HG03175 (cell line): ENCODE data around the gene GLT8D1.
A peak's percentile ranks its signal among the peaks of the same experiment; 100 is the strongest.
"Not testable (repeated sequence)": the region's sequence is repeated elsewhere in the genome, so short reads cannot be mapped to it uniquely, and the experiment has no call there.

Source experiments
- ATAC-seq: cut with Tn5 transposase; IDR thresholded peaks from one replicate; pipeline ENCODE4 v1.9.1; 2021; ENCODE audit warnings: mild to moderate bottlenecking, moderate library complexity; ENCODE audit not compliant: unreplicated experiment

GLT8D1 gene

DNA sequence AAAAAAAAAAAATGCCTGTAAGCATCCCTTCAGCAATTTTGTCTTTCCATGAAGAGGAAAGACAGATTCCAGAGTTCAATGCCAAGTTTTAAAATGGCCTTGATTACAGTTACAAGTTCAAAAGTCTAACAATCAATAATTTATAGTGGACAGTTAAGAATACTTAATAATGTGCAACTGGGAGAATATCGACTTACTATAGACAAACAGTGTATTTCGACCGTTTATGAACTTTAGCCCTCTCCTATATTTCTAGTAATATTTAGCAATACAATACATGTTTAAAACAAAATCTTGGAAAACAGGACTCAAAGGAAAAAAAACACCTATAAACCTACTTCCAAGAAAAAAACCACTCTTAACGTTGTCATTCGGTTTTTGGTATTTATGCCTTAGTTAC is 21.4 kb downstream of the GLT8D1 start:
- no peak for ATAC-seq

DNA sequence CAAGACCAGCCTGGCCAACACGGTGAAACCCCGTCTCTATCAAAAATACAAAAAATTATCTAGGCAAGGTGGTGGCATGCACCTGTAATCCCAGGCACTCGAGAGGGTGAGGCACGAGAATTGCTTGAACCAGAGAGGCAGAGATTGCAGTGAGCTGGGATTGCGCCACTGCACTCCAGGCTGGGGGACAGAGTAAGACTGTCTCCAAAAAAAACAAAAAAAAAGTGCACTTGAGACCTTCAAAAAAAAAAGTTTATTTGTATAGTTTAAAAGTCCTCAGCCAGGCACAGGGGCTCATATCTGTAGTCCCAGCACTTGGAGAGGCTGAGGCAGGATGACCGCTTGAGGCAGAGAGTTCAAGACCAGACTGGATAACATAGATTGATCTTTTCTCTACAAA is 22.0 kb downstream of the GLT8D1 start:
- ATAC-seq, result no peak

DNA sequence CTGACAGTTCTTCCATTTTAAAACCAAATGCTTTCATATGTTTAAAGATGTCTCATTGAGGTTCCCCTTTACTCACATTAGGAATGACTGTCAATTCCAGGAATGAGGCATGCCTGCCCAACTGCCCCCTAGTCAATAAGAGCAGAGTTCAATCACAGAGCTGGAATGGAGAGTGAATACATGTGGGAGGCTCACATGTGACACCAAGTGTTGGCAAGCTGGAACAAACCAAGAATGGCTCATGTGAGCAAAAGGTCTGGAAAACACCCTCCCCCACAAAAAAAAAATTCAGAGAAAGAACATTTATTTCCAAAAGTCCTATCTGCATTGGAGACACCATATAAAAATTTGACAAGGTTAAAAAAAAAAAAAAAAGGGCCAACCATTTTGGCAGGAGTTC is 23.6 kb downstream of the GLT8D1 start:
- ATAC-seq, result no peak

DNA sequence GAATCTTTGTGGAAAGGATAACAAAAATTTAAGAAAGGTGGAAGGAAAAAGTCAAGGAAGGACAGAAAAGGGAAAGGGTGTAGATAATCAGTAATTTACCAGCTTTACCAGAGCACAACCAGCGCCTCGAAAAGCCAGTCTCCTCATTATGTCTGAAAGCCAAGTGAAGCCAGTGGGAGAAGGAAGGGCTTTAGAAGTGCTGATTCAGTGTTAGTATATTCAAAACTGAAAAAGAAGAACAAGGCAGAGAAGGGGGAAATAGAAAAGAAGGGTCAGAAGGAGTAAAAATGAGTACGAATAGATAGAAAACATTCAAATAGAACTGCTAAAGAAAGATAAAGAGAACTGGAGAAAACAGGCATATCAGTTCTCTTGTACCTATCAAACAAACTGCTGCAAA is 24.0 kb downstream of the GLT8D1 start:
- no peak for ATAC-seq

DNA sequence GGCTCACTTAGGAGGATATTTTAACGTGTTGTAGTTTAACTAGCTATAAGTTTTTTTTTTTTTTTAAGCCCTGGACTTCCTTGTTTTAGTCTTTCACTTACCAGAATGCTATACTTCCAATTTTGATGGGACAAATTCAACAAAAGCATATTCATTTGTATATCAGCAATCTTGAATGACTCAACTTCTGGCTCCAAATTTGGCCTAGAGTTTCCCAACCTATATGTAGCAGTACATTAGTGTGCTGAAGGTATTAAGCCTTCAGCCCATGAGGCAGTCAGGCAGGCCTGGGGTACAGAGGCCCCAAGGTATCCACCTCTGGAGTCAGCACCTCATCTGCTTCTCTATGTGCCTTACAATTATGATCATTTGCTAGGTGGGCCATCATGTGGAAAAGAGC is 25.8 kb downstream of the GLT8D1 start:
- no peak for ATAC-seq

DNA sequence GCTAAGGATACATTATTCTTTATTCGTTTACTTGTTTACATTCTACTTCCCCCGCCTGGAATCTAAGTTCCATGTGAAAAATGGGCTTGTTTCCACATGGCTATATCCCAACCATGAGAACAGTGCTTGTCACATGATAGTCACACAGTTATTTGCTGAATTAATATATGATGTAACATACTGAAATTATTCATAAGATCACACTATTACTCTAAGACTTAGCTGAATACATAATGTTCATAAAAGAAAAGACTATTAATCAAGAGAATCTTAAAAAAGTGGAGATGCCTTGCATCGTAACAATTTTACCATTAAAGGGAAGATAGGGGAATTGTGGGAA is 26.4 kb downstream of the GLT8D1 start:
- ATAC-seq, result no peak

DNA sequence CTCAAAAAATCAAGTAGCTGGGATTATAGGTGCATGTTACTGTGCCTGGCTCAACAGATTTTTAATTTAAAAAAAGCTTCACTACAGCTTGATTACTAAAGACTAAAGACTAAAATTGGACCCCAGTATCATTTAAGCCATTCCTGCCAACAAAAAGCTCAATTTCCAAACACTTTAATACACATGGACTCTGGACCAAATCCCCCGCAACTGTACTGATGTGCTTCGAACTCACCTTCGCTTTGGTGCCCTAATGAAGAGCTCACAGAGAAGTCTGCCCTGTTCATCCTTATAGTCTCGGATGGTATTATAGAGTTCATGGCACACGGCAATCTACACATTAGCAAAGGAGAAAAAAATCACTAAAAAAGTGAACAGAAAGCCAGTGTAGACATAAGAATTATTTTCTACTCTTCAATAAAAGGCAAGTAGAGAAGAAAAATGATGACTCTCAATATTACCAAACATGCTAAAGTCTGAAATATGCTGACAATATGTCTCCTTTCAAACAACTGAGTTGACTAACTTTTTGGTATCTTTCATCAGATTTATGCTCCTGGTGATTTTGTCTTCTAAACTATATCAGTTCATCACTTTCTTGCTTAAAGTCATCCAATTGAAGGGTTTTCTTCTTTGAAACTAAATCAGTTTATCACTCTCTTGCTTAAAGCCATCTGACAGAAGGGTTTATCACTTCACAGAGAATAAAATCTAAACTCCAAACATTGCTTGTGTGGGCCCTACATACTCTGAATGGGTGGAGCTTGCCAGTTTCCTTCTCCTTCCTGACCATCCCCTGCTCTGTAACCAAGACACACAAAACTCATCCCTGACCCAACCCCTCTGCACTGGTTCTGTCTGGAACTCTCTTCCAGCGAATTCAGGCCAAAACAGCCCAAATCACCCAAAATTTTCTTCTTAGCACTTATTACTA is 27.1 kb downstream of the GLT8D1 start:
- no peak for ATAC-seq

DNA sequence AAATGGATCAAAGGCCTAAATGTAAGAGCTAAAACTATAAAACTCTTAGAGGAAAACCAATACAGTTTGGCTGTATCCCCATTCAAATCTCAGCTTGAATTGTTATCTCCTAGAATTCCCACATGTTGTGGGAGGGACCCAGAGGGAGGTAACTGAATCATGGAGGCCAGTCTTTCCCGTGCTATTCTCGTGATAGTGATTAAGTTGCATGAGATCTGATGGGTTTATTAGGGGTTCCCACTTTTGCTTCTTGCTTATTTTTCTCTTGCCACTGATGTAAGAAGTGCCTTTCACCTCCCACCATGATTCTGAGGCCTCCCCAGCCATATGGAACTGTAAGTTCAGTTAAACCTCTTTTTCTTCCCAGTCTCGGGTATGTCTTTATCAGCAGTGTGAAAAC is 29.4 kb downstream of the GLT8D1 start:
- not testable (repeated sequence) for ATAC-seq

DNA sequence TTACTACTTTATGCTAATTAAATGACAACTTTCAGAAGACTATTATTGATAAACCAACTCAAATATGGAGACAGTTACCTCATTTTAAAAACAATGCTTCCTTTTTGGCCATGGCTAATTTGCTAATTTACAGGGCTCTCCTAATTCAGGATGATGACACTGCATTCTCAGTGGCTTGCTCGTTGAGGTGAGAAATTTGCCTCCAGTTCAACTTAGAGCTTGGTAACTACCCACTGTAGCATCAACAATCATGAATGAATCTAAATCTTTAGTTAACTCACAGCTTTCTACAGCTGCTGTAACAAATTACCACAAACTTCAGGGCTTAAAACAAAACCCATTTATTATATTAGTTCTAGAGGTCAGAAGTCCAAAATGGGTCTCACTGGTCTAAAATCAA is 33.9 kb downstream of the GLT8D1 start:
- no peak for ATAC-seq

DNA sequence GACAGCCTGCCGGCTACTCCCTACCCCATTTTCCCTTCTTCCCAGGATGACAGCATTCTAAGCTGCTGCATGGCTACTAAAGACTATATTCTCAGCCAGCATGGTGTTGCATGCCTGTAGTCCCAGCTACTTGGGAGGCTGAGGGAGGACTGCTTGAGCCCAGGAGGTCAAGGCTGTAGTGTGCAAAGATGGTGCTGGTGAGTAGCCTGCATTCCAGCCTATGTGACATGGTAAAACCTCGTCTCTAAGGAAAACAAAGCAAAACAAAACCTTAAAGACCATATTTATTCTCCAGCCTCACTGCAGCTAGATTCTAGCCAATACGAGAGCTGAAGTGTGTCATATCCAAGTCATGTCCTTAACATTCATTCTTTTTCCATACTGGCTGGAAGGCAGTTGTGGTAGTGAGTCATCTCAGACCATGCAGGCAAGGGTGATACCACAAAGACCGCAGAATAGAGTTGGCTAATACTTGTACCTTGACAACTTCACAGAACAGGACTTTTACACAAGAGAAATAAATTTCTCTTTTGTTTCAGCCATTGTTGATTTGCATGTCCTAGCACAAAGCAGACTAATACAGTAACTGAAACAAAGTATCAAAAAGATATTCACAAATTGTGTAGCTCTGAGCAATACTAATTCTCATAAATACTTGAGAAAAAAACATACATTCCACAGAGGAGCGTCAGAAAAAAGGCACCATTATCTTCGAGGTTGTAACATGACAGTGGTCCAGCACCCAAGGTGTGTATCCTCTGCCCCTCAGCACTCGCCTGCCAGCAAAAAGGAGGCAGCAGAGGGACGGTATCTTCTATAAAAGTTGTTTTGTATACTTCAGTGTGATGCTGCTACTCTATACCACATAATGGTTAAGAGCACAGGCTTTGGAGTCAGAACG is 34.7 kb downstream of the GLT8D1 start:
- peak; percentile 79 for ATAC-seq

DNA sequence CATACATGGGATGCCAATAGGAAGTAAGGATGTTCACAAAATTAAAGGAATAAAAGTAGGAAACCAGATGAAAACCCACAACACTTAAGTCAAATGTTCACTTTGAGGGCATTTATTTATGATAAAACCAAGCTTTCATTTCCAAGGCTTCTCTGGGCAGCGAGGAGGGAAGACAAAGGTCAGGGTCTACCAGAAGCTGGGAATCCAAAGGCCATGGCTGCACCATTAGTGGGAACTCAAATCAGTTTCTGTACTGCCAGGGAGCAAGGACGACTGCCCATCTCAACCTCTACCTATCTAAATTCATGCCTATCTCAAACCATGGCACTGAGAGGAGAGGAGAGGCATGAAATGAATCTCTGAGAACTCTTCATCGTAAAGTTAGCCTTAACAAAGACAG is 42.5 kb downstream of the GLT8D1 start:
- no peak for ATAC-seq

DNA sequence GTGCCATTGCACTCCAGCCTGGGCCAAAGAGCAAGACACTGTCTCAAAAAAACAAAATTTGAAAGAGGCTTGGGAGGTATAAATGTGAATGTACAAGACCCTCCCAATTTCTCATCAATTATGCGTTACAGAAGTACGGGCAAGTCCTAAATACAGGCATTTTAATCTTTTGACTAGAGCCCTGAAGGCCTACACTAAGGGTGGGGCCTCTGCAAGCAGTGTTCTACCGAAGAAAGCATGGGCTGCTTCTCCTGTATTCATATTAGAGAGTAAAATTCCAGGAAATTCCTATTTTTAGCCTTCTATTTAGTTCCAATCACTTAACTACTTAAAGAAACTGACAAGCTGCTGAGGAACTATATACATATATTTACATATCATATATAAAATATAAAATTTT is 45.5 kb downstream of the GLT8D1 start:
- ATAC-seq, result no peak

DNA sequence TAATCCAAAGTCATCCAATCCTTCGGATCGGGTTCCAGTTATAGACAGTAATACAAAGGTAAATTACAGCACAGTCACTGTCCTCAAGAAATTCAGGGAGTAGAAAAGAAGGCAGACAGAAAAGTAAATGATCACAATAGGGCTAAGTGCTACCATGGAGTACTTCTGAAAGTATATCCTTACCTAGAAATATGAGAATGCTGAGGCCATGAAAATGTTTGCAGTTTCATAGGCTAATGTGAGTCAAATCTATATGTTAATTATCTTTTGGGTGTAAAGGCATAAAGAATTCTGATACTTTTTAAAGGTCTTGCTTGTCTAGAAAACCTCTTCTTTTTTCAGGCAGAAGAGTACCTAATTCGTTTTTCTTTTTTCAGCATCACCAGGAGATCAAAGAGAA is 49.7 kb downstream of the GLT8D1 start:
- ATAC-seq, result no peak

DNA sequence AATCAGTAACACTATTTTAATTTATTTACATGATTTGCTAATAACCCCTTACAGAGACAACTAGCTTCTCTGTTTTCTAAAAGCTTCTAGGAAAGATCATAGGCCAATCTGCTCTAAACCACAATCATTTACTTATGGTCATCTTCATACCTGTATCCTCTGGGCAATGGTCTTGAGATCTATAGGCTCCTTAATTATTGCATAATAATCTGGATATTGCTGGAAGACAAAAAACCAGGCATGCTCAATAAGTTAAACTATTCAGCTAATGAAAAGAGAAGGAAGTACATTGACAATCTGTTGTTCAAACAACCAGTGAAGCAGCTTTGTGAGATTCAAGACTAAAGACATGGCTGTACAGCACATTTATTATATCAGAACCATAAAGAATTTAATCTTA is 54.0 kb downstream of the GLT8D1 start:
- ATAC-seq, result no peak

DNA sequence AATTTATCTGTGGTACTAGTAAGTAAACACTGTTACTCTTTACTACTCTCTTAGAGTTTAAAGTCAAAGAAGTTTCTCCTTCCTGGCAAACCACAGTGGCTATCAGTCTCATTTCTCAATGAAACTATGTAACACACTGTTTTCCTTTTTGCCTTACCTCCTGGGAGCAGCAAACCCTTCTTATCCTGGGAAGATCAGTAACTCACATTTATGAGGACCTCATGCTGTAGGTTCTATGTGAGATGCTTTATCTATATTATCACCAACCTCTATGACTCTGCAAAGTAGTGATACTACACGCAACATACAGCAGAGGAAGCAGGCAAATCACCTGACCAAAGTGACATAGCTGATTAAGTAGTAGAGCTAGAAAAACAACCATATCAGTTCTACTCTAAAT is 55.2 kb downstream of the GLT8D1 start:
- ATAC-seq, result no peak

DNA sequence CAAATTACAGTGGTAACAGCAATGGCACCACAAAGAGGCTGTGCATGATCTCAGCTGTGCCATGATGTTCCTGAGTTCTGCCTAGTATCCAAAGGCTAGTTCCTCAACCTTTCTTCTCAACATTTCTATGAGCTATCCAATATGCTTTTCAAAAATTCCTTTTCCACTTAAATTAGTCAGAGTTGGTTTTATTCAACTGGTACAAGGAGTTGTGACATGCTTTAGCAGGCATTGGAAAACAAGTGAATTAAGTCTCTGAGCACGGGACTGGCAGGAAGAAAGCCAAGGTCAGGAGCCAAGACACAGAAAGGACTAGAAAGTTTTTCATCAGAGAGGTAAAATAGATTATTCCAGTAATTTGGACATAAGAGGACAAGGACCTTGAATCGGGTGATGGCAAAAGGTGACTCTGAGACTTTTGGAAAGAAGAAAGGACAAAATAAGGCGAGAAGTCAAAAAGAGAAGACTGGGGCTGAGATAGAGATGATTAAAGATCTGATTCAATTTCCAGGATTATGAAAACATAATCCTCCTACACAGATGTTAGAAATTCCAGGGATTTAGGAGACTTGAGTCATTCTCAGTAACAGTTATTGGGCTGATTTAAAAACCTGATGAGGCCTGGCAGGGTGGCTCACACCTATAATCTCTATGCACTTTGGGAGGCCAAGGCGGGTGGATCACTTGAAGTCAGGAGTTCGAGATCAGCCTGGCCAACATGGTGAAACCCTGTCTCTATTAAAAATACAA is 56.0 kb downstream of the GLT8D1 start:
- no peak for ATAC-seq

DNA sequence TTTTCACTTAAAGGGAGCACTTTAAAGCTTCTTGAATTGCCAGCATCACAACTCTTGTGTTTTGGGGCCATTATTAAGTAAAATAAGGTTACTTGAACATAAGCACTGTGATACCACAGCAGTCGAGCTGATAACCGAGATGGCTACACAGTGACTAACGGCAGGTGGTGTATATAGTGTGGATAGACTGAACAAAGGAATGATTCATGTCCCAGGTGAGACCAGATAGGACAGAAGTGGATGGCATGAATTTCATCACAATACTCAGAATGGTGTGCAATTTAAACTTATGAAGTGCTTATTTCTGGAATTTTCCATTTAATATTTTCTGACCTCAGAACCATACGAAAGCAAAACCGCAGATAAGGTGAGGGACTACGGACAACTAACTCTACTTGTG is 60.0 kb downstream of the GLT8D1 start:
- no peak for ATAC-seq
